BE2C (cell line): Measurements from ENCODE around the gene PCDHGA2.
A peak's percentile ranks its signal among the peaks of the same experiment; 100 is the strongest.
"Not testable (repeated sequence)": the region's sequence is repeated elsewhere in the genome, so short reads cannot be mapped to it uniquely, and the experiment has no call there.

Source experiments
- DNase-seq: peaks from one replicate; pipeline ENCODE4 v3.0.0-alpha.2; 2020
- H3K27me3 ChIP-seq: fragments of 250-450 bp; sonication (Bioruptor Pico); 2 replicates; pipeline ENCODE4 v1.5.1; 2020; ENCODE audit warnings: mild to moderate bottlenecking
- H3K36me3 ChIP-seq: fragments of 250-450 bp; sonication (Bioruptor Pico); 2 replicates; pipeline ENCODE4 v1.5.1; 2020; ENCODE audit warnings: mild to moderate bottlenecking
- H3K4me1 ChIP-seq: fragments of 250-450 bp; sonication (Bioruptor Pico); 2 replicates; pipeline ENCODE4 v1.5.1; 2020
- H3K4me3 ChIP-seq: 2 replicates; pipeline ENCODE4 v1.5.1; 2011; ENCODE audit warnings: low read depth, low read length
- H3K9me3 ChIP-seq: fragments of 250-450 bp; sonication (Bioruptor Pico); 2 replicates; pipeline ENCODE4 v1.5.1; 2020
- TF ChIP-seq, protein P1 (sequence below): IDR thresholded peaks from 2 replicates; pipeline ENCODE4 v1.5.1; 2012; ENCODE audit warnings: mild to moderate bottlenecking, low read depth, low read length

The PCDHGA2 gene

DNA sequence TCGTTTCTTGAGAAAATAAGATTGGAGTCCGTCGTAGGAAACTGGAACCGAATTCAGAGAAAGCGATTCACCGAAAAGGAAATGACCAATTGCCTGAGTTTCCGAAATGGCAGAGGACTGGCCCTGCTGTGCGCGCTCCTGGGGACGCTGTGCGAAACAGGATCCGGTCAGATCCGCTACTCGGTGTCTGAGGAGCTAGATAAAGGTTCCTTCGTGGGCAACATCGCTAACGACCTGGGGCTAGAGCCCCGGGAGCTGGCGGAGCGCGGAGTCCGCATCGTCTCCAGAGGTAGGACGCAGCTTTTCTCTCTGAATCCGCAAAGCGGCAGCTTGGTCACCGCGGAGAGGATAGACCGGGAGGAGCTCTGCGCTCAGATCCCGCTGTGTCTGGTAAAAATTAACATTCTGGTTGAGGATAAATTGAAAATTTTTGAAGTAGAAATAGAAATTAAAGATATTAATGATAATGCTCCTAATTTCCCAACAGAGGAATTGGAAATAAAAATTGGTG is 5.4 kb downstream of the PCDHGA2 start:
- Histone ChIP-seq H3K36me3 (peaks cover 3% of the 10 kb centered on the region; the same call in 1 of the 2 replicates), H3K4me1 (no peaks in the 10 kb centered on the region; the same call in 1 of the 2 replicates), H3K4me3 (no peak overlapping the region), H3K27me3 (no peaks in the 10 kb centered on the region), H3K9me3 (peaks cover 4% of the 10 kb centered on the region)
- DNase-seq: no peak
- TF ChIP-seq, protein P1, sequence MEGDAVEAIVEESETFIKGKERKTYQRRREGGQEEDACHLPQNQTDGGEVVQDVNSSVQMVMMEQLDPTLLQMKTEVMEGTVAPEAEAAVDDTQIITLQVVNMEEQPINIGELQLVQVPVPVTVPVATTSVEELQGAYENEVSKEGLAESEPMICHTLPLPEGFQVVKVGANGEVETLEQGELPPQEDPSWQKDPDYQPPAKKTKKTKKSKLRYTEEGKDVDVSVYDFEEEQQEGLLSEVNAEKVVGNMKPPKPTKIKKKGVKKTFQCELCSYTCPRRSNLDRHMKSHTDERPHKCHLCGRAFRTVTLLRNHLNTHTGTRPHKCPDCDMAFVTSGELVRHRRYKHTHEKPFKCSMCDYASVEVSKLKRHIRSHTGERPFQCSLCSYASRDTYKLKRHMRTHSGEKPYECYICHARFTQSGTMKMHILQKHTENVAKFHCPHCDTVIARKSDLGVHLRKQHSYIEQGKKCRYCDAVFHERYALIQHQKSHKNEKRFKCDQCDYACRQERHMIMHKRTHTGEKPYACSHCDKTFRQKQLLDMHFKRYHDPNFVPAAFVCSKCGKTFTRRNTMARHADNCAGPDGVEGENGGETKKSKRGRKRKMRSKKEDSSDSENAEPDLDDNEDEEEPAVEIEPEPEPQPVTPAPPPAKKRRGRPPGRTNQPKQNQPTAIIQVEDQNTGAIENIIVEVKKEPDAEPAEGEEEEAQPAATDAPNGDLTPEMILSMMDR: no peak

DNA sequence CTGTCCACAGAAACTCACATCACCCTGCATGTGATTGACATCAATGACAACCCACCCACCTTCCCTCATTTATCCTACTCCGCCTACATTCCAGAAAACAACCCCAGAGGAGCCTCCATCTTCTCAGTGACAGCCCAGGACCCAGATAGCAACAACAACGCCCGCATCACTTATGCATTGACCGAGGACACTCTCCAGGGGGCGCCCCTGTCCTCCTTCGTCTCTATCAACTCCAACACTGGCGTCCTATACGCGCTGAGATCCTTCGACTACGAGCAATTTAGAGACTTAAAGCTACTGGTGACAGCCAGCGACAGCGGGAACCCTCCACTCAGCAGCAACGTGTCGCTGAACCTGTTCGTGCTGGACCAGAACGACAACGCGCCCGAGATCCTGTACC is 6.8 kb downstream of the PCDHGA2 start:
- peaks cover 4% of the 10 kb centered on the region for H3K9me3 ChIP-seq
- no peak overlapping the region for H3K4me3 ChIP-seq
- TF ChIP-seq, protein P1: no peak
- no peaks in the 10 kb centered on the region; the same call in 1 of the 2 replicates for H3K4me1 ChIP-seq
- H3K27me3 ChIP-seq: no peaks in the 10 kb centered on the region
- no peak for DNase-seq
- peaks cover 3% of the 10 kb centered on the region; the same call in 1 of the 2 replicates for H3K36me3 ChIP-seq

DNA sequence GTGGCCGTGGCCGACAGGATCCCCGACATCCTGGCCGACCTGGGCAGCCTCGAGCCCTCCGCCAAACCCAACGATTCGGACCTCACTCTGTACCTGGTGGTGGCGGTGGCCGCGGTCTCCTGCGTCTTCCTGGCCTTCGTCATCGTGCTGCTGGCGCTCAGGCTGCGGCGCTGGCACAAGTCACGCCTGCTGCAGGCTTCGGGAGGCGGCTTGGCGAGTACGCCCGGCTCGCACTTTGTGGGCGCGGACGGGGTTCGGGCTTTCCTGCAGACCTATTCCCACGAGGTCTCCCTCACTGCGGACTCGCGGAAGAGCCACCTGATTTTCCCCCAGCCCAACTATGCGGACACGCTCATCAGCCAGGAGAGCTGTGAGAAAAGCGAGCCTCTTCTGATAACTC is 7.5 kb downstream of the PCDHGA2 start:
- DNase-seq, H3K9me3 ChIP-seq, H3K27me3 ChIP-seq, H3K4me1 ChIP-seq, H3K36me3 ChIP-seq, H3K4me3 ChIP-seq: not testable (repeated sequence)

DNA sequence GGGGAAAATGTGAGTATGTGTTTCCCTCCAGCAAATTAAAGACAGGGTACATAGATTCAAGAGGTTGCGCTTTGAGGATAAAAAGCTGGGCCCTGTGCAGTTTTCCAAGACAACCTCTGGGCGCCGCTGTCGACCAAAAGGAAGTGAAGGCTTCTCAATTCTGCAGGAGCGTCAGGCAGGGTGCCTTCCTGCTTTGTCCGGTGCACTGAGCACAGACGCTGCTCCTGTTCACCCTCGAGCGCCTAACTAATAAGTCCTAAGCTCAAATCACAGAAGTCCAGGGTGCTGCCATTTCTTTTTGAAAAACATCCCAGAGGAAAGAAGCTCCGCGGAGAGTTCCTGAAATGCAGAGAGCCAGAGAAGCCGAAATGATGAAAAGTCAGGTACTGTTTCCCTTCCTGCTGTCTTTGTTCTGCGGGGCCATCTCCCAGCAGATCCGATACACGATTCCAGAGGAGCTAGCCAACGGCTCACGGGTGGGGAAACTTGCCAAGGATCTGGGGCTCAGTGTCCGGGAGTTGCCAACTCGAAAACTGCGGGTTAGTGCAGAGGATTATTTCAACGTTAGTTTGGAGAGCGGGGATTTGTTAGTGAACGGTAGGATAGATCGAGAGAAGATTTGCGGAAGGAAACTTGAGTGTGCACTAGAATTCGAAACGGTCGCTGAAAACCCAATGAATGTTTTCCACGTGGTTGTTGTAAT is 11.5 kb downstream of the PCDHGA2 start, which contains the start of gene PCDHGB1:
Gene PCDHGB1 (plus strand): TSS at position 183 of the 703 bp plus-strand sequence. CDS start 162 bp downstream, at position 345.
- Histone ChIP-seq H3K9me3 (peaks cover 2% of the 10 kb centered on the region), H3K4me3 (peak within 1 kb of the TSS; percentile 75), H3K36me3 (peaks cover 17% of the 10 kb centered on the region), H3K4me1 (no peaks in the 10 kb centered on the region), H3K27me3 (no peaks in the 10 kb centered on the region)
- DNase-seq: peak; percentile 82
- TF ChIP-seq, protein P1: peak; percentile 73

DNA sequence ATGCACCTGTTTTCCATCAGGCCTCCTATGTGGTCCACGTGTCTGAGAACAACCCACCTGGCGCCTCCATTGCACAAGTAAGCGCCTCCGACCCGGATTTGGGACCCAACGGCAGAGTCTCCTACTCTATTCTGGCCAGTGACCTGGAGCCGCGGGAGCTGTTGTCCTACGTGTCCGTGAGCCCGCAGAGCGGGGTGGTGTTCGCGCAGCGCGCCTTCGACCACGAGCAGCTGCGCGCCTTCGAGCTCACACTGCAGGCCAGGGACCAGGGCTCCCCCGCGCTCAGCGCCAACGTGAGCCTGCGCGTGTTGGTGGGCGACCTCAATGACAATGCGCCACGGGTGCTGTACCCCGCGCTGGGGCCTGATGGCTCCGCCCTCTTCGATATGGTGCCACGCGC is 13.0 kb downstream of the PCDHGA2 start:
- Histone ChIP-seq H3K9me3 (peaks cover 9% of the 10 kb centered on the region), H3K4me1 (no peaks in the 10 kb centered on the region), H3K4me3 (no peak overlapping the region), H3K27me3 (no peaks in the 10 kb centered on the region), H3K36me3 (peaks cover 32% of the 10 kb centered on the region)
- DNase-seq: no peak
- TF ChIP-seq, protein P1: no peak

DNA sequence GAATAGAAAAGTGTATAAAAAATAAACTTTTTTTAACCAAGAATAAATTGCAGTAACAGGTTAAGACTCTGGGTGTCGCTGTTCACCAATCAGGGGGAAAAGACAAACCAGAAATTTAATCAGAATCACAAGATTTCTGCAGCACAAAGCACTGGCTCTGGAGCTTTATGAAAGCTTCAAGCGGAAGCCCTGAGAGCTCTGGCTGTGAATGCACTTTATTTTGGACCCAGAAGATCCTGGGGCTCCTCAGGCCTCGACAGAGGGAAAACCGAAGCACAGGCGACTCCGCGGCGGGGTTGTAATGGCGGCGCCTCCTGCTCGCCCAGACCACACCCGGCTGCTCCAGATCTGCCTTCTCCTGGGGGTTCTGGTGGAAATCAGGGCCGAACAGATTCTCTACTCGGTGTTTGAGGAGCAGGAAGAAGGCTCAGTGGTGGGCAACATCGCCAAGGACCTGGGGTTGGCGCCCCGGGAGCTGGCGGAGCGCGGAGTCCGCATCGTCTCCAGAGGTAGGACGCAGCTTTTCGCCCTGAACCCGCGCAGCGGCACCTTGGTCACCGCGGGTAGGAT is 16.4 kb downstream of the PCDHGA2 start, which contains the start of gene PCDHGA4:
Gene PCDHGA4 (plus strand): TSS at position 122 of the 570 bp plus-strand sequence. CDS start 87 bp downstream, at position 209.
- H3K36me3 ChIP-seq: peaks cover 44% of the 10 kb centered on the region
- no peaks in the 10 kb centered on the region for H3K27me3 ChIP-seq
- TF ChIP-seq, protein P1: peak; percentile 50
- DNase-seq: no peak
- no peak within 1 kb of the TSS for H3K4me3 ChIP-seq
- H3K9me3 ChIP-seq: peaks cover 15% of the 10 kb centered on the region
- H3K4me1 ChIP-seq: no peaks in the 10 kb centered on the region
